WTC11 (cell line): Measurements from ENCODE around the gene ASIC2. TPM values are rescaled to one million over a fixed set of nuclear protein-coding genes. Genes with fewer than 3 reads are reported as not detected.

Source experiments
- ATAC-seq: fragments of 200-7000 bp; cut with Tn5 transposase; 2 replicates; pipeline ENCODE4 v1.10.0; 2021; ENCODE audit warnings: mild to moderate bottlenecking, moderate library complexity
- CTCF ChIA-PET: fragments of 300-600 bp; sonication (Branson Sonifier 250); formaldehyde crosslinking; loops from one replicate; lab custom pipeline; 2021; ENCODE audit warnings: antibody characterized with exemption; lab: Charles Lee
- POLR2A ChIA-PET: fragments of 350-600 bp; sonication (Branson Sonifier 250); formaldehyde crosslinking; loops from one replicate; lab custom pipeline; 2021; ENCODE audit warnings: antibody characterized with exemption; lab: Charles Lee
- DNase-seq: peaks from one replicate; pipeline ENCODE4 v3.0.0; 2021; ENCODE audit warnings: low spot score
- H3K27ac Mint-ChIP-seq: 2 replicates; pipeline ENCODE4 v1.8.0; 2021; ENCODE audit warnings: mixed read lengths
- H3K27me3 Mint-ChIP-seq: 2 replicates; pipeline ENCODE4 v1.8.0; 2021; ENCODE audit warnings: low read depth, mild to moderate bottlenecking, moderate library complexity, mixed read lengths
- H3K36me3 Mint-ChIP-seq: 2 replicates; pipeline ENCODE4 v1.8.0; 2021; ENCODE audit warnings: mixed read lengths
- H3K4me1 Mint-ChIP-seq: 2 replicates; pipeline ENCODE4 v1.8.0; 2022; ENCODE audit warnings: mixed read lengths
- H3K4me3 Mint-ChIP-seq: 2 replicates; pipeline ENCODE4 v1.8.0; 2021; ENCODE audit warnings: mild to moderate bottlenecking, moderate library complexity, mixed read lengths
- H3K9me3 Mint-ChIP-seq: 2 replicates; pipeline ENCODE4 v1.8.0; 2021; ENCODE audit warnings: mixed read lengths
- CREB1 ChIP-seq: sonication (generic); formaldehyde crosslinking; IDR thresholded peaks from 2 replicates; pipeline ENCODE4 v1.8.0; 2023; ENCODE audit warnings: mild to moderate bottlenecking, missing genetic modification reagents
- CREM ChIP-seq: sonication (generic); formaldehyde crosslinking; IDR thresholded peaks from 2 replicates; pipeline ENCODE4 v1.8.1; 2022; ENCODE audit warnings: mild to moderate bottlenecking, missing genetic modification reagents, moderate library complexity
- EMX1 ChIP-seq: fragments of 250-450 bp; sonication (Bioruptor Pico); IDR thresholded peaks from 2 replicates; pipeline ENCODE4 v1.8.0; 2021; ENCODE audit warnings: mild to moderate bottlenecking
- ESRRA ChIP-seq: sonication (generic); formaldehyde crosslinking; IDR thresholded peaks from 2 replicates; pipeline ENCODE4 v1.8.1; 2022; ENCODE audit warnings: mild to moderate bottlenecking, missing genetic modification reagents, borderline replicate concordance
- ETV6 ChIP-seq: sonication (generic); formaldehyde crosslinking; IDR thresholded peaks from 2 replicates; pipeline ENCODE4 v1.8.1; 2022; ENCODE audit warnings: mild to moderate bottlenecking, missing genetic modification reagents
- KAT7 ChIP-seq: sonication (generic); formaldehyde crosslinking; IDR thresholded peaks from 2 replicates; pipeline ENCODE4 v1.8.1; 2023; ENCODE audit warnings: missing genetic modification reagents, mild to moderate bottlenecking, borderline replicate concordance
- MXD4 ChIP-seq: fragments of 250-450 bp; sonication (Bioruptor Pico); IDR thresholded peaks from 2 replicates; pipeline ENCODE4 v1.8.0; 2021; ENCODE audit warnings: mild to moderate bottlenecking, moderate library complexity, borderline replicate concordance
- OVOL2 ChIP-seq: fragments of 250-450 bp; sonication (Bioruptor Pico); IDR thresholded peaks from 2 replicates; pipeline ENCODE4 v1.9.0; 2021; ENCODE audit warnings: mild to moderate bottlenecking, borderline replicate concordance
- SMAD4 ChIP-seq: sonication (generic); formaldehyde crosslinking; IDR thresholded peaks from 2 replicates; pipeline ENCODE4 v1.8.0; 2022; ENCODE audit warnings: mild to moderate bottlenecking, missing genetic modification reagents
- TEAD1 ChIP-seq: sonication (generic); formaldehyde crosslinking; IDR thresholded peaks from 2 replicates; pipeline ENCODE4 v1.8.0; 2022; ENCODE audit warnings: mild to moderate bottlenecking, missing genetic modification reagents
- TEAD4 ChIP-seq: sonication (generic); formaldehyde crosslinking; IDR thresholded peaks from 2 replicates; pipeline ENCODE4 v1.8.0; 2022; ENCODE audit warnings: mild to moderate bottlenecking, missing genetic modification reagents
- ZBTB21 ChIP-seq: sonication (generic); formaldehyde crosslinking; IDR thresholded peaks from 2 replicates; pipeline ENCODE4 v1.8.1; 2023; ENCODE audit warnings: mild to moderate bottlenecking, missing genetic modification reagents, borderline replicate concordance
- ZNF423 ChIP-seq: fragments of 250-450 bp; sonication (Bioruptor Pico); IDR thresholded peaks from 2 replicates; pipeline ENCODE4 v2.1.2; 2022; ENCODE audit warnings: mild to moderate bottlenecking, moderate library complexity
- total RNA-seq: library from RNA; stranded (reverse); gene quantifications from 3 replicates; pipeline ENCODE4 v1.2.3, GENCODE V29; 2021
- TF ChIP-seq, protein P1 (sequence below): sonication (generic); formaldehyde crosslinking; IDR thresholded peaks from 2 replicates; pipeline ENCODE4 v1.8.0; 2023; ENCODE audit warnings: missing genetic modification reagents
- TF ChIP-seq, protein P2 (sequence below): sonication (generic); formaldehyde crosslinking; IDR thresholded peaks from 2 replicates; pipeline ENCODE4 v1.8.0; 2022; ENCODE audit warnings: missing genetic modification reagents
- TF ChIP-seq, protein P3 (sequence below): sonication (generic); formaldehyde crosslinking; IDR thresholded peaks from 2 replicates; pipeline ENCODE4 v1.8.0; 2022; ENCODE audit warnings: mild to moderate bottlenecking, missing genetic modification reagents
- TF ChIP-seq, protein P4 (sequence below): sonication (generic); formaldehyde crosslinking; conservative IDR thresholded peaks from 2 replicates; pipeline ENCODE4 v1.8.1; 2022; ENCODE audit warnings: mild to moderate bottlenecking, missing genetic modification reagents
- TF ChIP-seq, protein P5 (sequence below): sonication (generic); formaldehyde crosslinking; conservative IDR thresholded peaks from 2 replicates; pipeline ENCODE4 v1.8.1; 2023; ENCODE audit warnings: mild to moderate bottlenecking, low read depth, missing genetic modification reagents, moderate library complexity
- TF ChIP-seq, protein P6 (sequence below): sonication (generic); formaldehyde crosslinking; IDR thresholded peaks from 2 replicates; pipeline ENCODE4 v1.8.1; 2022; ENCODE audit warnings: mild to moderate bottlenecking, moderate library complexity, missing genetic modification reagents
- TF ChIP-seq, protein P7 (sequence below): fragments of 250-450 bp; sonication (Bioruptor Pico); IDR thresholded peaks from 2 replicates; pipeline ENCODE4 v1.8.0; 2021; ENCODE audit warnings: mild to moderate bottlenecking

ASIC2 gene
- total RNA-seq, 1 experiment from 2014 or later = 2.7 TPM

DNA sequence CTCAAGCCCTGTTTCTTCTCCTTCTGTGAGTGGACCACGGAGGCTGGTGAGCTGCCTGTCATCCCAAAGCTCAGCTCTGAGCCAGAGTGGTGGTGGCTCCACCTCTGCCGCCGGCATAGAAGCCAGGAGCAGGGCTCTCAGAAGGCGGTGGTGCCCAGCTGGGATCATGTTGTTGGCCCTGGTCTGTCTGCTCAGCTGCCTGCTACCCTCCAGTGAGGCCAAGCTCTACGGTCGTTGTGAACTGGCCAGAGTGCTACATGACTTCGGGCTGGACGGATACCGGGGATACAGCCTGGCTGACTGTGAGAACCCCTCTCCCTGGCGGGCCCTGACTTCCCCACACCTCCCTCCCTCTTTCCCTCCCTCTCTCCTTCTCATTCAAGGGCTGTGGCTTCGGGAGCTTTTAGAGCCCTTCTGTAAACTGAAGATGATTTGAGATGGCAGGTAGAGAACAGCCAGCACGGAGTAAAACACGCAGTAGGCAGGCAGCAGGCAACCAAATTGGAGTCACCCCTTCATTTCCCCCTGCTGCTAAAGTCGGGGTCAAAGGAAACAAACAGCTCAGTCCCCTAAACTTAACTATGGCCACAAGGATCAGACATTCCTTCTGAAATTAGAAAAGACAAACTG, 297.6 kb downstream of the ASIC2 start (continued):
- TF ChIP-seq, protein P1, sequence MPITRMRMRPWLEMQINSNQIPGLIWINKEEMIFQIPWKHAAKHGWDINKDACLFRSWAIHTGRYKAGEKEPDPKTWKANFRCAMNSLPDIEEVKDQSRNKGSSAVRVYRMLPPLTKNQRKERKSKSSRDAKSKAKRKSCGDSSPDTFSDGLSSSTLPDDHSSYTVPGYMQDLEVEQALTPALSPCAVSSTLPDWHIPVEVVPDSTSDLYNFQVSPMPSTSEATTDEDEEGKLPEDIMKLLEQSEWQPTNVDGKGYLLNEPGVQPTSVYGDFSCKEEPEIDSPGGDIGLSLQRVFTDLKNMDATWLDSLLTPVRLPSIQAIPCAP (CRISPR knock-in tag) = no peak
- TF ChIP-seq KAT7 (CRISPR knock-in tag) = no peak
- no peak for TF ChIP-seq ZBTB21 (CRISPR knock-in tag)
- TF ChIP-seq, protein P2, sequence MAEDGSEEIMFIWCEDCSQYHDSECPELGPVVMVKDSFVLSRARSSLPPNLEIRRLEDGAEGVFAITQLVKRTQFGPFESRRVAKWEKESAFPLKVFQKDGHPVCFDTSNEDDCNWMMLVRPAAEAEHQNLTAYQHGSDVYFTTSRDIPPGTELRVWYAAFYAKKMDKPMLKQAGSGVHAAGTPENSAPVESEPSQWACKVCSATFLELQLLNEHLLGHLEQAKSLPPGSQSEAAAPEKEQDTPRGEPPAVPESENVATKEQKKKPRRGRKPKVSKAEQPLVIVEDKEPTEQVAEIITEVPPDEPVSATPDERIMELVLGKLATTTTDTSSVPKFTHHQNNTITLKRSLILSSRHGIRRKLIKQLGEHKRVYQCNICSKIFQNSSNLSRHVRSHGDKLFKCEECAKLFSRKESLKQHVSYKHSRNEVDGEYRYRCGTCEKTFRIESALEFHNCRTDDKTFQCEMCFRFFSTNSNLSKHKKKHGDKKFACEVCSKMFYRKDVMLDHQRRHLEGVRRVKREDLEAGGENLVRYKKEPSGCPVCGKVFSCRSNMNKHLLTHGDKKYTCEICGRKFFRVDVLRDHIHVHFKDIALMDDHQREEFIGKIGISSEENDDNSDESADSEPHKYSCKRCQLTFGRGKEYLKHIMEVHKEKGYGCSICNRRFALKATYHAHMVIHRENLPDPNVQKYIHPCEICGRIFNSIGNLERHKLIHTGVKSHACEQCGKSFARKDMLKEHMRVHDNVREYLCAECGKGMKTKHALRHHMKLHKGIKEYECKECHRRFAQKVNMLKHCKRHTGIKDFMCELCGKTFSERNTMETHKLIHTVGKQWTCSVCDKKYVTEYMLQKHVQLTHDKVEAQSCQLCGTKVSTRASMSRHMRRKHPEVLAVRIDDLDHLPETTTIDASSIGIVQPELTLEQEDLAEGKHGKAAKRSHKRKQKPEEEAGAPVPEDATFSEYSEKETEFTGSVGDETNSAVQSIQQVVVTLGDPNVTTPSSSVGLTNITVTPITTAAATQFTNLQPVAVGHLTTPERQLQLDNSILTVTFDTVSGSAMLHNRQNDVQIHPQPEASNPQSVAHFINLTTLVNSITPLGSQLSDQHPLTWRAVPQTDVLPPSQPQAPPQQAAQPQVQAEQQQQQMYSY (CRISPR knock-in tag) = no peak

DNA sequence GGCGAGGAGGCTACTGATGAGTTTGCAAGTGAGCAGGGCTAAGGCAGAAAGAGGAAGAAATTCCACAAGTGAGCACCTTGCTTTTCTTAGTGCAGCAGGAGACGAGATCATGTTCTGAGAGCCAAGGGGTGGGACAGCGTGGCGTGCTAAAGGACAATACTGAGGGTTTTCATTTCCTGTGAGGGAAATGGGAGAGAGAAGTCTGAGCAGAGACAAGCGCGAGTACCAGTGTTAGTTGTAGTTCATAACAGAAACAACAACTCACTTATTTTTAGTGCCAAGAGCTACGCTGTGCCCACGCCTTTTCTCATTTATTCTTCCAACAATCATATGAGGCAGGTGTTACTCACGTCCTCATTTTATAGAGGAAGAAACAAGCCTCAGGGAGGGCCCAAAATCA, 299.1 kb downstream of the ASIC2 start:
- no peak overlapping the region for H3K4me3 Mint-ChIP-seq
- TF ChIP-seq OVOL2 (CRISPR knock-in tag) (no peak), CREB1 (CRISPR knock-in tag) (no peak), MXD4 (CRISPR knock-in tag) (no peak), TEAD1 (CRISPR knock-in tag) (no peak), TEAD4 (CRISPR knock-in tag) (no peak), CREM (CRISPR knock-in tag) (no peak), ESRRA (CRISPR knock-in tag) (no peak)
- TF ChIP-seq, protein P3, sequence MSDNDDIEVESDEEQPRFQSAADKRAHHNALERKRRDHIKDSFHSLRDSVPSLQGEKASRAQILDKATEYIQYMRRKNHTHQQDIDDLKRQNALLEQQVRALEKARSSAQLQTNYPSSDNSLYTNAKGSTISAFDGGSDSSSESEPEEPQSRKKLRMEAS (CRISPR knock-in tag) = no peak
- TF ChIP-seq, protein P1 (CRISPR knock-in tag) = no peak
- no peak overlapping the region for H3K27ac Mint-ChIP-seq
- H3K36me3 Mint-ChIP-seq = peaks cover 5% of the 10 kb centered on the region
- H3K9me3 Mint-ChIP-seq = peaks cover 8% of the 10 kb centered on the region
- DNase-seq = no peak
- CTCF ChIA-PET = interaction anchor here (0.5 to 2.0 kb wide), 2 partner anchors 52 to 370 kb away, joined by 3 to 7 read pairs; no protein-coding TSS in a partner anchor
- POLR2A ChIA-PET = no interaction called here
- peaks cover 20% of the 10 kb centered on the region for H3K27me3 Mint-ChIP-seq
- no peak for ATAC-seq
- H3K4me1 Mint-ChIP-seq = no peaks in the 10 kb centered on the region; the same call in none of the 2 replicates

DNA sequence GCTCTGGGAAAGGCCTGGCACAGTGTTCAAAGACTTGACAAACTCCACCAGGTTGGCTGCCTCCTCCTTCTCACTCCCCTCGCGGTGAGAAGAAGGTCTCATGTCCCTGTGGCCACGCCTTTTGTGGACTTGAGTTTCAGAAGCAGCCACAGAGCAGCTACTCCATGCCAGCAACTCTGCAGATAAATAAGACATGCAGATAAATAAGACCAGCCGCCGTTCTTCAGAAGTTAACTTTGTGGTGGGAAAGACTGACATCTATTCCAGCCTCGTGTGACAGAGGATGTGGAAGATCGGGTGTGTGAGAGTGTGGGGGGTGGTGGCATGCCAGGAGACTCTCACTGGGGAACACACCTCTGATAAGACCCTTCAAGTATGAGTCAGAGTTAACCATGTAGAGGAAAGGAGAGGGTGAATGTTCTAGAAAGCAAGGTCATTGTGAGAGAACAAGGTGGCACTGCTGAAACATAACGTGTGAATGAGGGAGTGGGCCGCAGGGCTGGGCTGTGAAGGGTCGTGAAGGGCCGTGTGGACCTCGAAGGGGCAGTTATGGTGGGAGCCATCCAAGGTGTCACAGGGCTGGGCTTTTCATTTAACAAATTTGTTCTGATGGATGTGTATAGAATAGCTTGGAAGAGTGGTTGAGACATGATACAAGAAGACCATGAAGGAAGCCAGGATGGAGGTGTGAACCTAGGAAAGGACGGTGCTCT, 300.6 kb downstream of the ASIC2 start:
- no peak overlapping the region for H3K4me3 Mint-ChIP-seq
- no peak overlapping the region for H3K27ac Mint-ChIP-seq
- no peaks in the 10 kb centered on the region for H3K4me1 Mint-ChIP-seq
- ChIA-PET CTCF (no interaction called here), POLR2A (no interaction called here)
- ATAC-seq = no peak
- H3K27me3 Mint-ChIP-seq = peaks cover 17% of the 10 kb centered on the region
- H3K36me3 Mint-ChIP-seq = peaks cover 14% of the 10 kb centered on the region
- H3K9me3 Mint-ChIP-seq = peaks cover 23% of the 10 kb centered on the region
- DNase-seq = no peak
- no peak for TF ChIP-seq SMAD4
- TF ChIP-seq ZNF423 (CRISPR knock-in tag) = no peak
- no peak for TF ChIP-seq EMX1 (CRISPR knock-in tag)
- TF ChIP-seq, protein P4, sequence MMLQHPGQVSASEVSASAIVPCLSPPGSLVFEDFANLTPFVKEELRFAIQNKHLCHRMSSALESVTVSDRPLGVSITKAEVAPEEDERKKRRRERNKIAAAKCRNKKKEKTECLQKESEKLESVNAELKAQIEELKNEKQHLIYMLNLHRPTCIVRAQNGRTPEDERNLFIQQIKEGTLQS (CRISPR knock-in tag) = no peak
- TF ChIP-seq, protein P5, sequence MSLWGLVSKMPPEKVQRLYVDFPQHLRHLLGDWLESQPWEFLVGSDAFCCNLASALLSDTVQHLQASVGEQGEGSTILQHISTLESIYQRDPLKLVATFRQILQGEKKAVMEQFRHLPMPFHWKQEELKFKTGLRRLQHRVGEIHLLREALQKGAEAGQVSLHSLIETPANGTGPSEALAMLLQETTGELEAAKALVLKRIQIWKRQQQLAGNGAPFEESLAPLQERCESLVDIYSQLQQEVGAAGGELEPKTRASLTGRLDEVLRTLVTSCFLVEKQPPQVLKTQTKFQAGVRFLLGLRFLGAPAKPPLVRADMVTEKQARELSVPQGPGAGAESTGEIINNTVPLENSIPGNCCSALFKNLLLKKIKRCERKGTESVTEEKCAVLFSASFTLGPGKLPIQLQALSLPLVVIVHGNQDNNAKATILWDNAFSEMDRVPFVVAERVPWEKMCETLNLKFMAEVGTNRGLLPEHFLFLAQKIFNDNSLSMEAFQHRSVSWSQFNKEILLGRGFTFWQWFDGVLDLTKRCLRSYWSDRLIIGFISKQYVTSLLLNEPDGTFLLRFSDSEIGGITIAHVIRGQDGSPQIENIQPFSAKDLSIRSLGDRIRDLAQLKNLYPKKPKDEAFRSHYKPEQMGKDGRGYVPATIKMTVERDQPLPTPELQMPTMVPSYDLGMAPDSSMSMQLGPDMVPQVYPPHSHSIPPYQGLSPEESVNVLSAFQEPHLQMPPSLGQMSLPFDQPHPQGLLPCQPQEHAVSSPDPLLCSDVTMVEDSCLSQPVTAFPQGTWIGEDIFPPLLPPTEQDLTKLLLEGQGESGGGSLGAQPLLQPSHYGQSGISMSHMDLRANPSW (CRISPR knock-in tag) = no peak
- TF ChIP-seq, protein P6, sequence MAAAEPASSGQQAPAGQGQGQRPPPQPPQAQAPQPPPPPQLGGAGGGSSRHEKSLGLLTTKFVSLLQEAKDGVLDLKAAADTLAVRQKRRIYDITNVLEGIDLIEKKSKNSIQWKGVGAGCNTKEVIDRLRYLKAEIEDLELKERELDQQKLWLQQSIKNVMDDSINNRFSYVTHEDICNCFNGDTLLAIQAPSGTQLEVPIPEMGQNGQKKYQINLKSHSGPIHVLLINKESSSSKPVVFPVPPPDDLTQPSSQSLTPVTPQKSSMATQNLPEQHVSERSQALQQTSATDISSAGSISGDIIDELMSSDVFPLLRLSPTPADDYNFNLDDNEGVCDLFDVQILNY = no peak
- TF ChIP-seq, protein P1 (CRISPR knock-in tag) = no peak
- TF ChIP-seq ETV6 (CRISPR knock-in tag) = no peak
- TF ChIP-seq, protein P7, sequence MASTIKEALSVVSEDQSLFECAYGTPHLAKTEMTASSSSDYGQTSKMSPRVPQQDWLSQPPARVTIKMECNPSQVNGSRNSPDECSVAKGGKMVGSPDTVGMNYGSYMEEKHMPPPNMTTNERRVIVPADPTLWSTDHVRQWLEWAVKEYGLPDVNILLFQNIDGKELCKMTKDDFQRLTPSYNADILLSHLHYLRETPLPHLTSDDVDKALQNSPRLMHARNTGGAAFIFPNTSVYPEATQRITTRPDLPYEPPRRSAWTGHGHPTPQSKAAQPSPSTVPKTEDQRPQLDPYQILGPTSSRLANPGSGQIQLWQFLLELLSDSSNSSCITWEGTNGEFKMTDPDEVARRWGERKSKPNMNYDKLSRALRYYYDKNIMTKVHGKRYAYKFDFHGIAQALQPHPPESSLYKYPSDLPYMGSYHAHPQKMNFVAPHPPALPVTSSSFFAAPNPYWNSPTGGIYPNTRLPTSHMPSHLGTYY (CRISPR knock-in tag) = no peak
